ENCODE measurements around the gene DNAJC11.

DNA sequence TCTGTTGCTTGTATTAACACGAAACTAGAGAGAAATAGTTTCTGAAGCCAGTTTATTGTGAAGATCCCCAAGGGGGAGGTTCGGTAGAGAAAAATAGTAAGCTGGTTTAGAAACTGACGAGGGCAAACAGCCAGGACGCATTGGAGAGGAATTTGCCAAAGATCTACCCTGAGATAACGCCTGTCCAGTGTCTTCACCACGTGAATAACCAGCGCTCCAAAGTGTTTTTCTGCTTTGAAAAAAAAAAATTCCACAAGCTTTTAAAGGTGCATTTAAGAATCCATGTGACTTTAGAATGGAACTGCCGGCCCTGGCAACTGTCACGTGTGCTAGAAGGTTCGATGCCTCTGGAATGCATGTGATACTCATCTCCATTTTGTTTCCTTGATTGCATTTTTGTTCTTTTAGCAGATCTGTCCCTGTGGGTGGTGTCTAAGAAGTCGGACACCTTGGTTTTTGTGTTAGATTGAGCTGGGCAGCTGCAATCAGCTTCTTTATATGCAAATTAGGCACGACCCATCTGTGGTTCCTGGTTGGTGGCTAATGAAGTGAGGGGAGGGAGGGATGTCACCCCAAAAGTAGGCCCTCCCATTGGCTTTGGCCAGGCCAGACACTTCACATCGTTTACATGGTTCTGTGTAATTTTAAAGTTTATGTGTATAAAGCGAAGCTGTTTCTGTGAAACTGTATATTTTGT is 78.2 kb downstream of the DNAJC11 start:
- TF ChIP-seq, protein P1, sequence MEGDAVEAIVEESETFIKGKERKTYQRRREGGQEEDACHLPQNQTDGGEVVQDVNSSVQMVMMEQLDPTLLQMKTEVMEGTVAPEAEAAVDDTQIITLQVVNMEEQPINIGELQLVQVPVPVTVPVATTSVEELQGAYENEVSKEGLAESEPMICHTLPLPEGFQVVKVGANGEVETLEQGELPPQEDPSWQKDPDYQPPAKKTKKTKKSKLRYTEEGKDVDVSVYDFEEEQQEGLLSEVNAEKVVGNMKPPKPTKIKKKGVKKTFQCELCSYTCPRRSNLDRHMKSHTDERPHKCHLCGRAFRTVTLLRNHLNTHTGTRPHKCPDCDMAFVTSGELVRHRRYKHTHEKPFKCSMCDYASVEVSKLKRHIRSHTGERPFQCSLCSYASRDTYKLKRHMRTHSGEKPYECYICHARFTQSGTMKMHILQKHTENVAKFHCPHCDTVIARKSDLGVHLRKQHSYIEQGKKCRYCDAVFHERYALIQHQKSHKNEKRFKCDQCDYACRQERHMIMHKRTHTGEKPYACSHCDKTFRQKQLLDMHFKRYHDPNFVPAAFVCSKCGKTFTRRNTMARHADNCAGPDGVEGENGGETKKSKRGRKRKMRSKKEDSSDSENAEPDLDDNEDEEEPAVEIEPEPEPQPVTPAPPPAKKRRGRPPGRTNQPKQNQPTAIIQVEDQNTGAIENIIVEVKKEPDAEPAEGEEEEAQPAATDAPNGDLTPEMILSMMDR (IDR thresholded peaks at IDR 0.05): no peak
- no peak for TF ChIP-seq POLR2A (IDR thresholded peaks at IDR 0.05)
- no peak for TF ChIP-seq EP300 (IDR thresholded peaks at IDR 0.05)
- no peak for TF ChIP-seq POLR2AphosphoS5 (IDR thresholded peaks at IDR 0.05)
